Skeletal muscle satellite cell (primary cell): ENCODE measurements around the gene SLC38A3.
A peak's percentile ranks its signal among the peaks of the same experiment; 100 is the strongest.

ENCODE experiments used
- H3K27me3 ChIP-seq: 2 replicates; pipeline ENCODE4 v1.7.0; 2013; ENCODE audit warnings: low read length; ENCODE audit not compliant: control insufficient read depth, insufficient read depth
- H3K36me3 ChIP-seq: 2 replicates; pipeline ENCODE4 v1.7.0; 2013; ENCODE audit warnings: mild to moderate bottlenecking, control low read depth, low read length; ENCODE audit not compliant: insufficient read depth
- H3K4me1 ChIP-seq: 2 replicates; pipeline ENCODE4 v1.7.0; 2013; ENCODE audit warnings: low read length; ENCODE audit not compliant: control insufficient read depth, insufficient read depth
- H3K4me2 ChIP-seq: 2 replicates; pipeline ENCODE4 v1.7.0; 2013; ENCODE audit warnings: mild to moderate bottlenecking, low read length
- H3K4me3 ChIP-seq: 2 replicates; pipeline ENCODE4 v1.7.0; 2013; ENCODE audit warnings: low read length
- H3K9ac ChIP-seq: 2 replicates; pipeline ENCODE4 v1.7.0; 2013; ENCODE audit warnings: mild to moderate bottlenecking, low read depth, low read length, moderate library complexity
- H3K9me3 ChIP-seq: replicated peaks from 2 replicates; pipeline ENCODE4 v1.7.0; 2013; ENCODE audit warnings: mild to moderate bottlenecking, control low read depth, low read length

Gene SLC38A3

GRCh38 chr3:50230794-50231125 lies 25.7 kb downstream of the SLC38A3 start:
- H3K4me1 ChIP-seq: peaks cover 23% of the 10 kb centered on the region
- no peak overlapping the region for H3K9ac ChIP-seq
- no peak overlapping the region for H3K4me3 ChIP-seq
- H3K36me3 ChIP-seq: no peaks in the 10 kb centered on the region
- no peaks in the 10 kb centered on the region for H3K9me3 ChIP-seq
- H3K4me2 ChIP-seq: no peak overlapping the region
- H3K27me3 ChIP-seq: no peaks in the 10 kb centered on the region

- Histone ChIP-seq H3K36me3 (no peaks in the 10 kb centered on the region), H3K4me1 (peaks cover 20% of the 10 kb centered on the region), H3K27me3 (no peaks in the 10 kb centered on the region), H3K4me2 (no peak overlapping the region), H3K9me3 (no peaks in the 10 kb centered on the region), H3K4me3 (no peak overlapping the region), H3K9ac (no peak overlapping the region)
These were observed 26.5 kb downstream of the SLC38A3 start for GRCh38 chr3:50231581-50231980.

DNA sequence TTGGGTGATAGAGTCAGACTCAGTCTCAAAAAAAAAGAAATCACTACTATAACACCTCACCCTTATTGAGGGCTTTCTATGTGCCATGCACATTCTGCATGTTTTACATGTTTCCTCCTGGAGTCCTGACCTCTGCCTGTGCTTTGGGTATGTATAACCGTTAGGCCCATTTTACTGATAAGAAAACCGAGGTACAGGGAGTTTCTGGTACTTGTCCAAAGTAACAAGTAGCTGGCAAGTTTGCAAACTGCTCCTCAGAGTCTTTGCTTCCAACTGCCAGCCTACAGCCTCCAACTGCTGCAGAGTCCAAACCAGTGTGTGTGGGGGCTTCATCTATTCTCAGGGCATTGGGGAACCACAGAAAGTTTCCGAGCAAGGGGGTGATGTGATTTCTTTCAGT lies 27.2 kb downstream of the SLC38A3 start:
- Histone ChIP-seq H3K9me3 (no peaks in the 10 kb centered on the region), H3K4me1 (peaks cover 14% of the 10 kb centered on the region)

DNA sequence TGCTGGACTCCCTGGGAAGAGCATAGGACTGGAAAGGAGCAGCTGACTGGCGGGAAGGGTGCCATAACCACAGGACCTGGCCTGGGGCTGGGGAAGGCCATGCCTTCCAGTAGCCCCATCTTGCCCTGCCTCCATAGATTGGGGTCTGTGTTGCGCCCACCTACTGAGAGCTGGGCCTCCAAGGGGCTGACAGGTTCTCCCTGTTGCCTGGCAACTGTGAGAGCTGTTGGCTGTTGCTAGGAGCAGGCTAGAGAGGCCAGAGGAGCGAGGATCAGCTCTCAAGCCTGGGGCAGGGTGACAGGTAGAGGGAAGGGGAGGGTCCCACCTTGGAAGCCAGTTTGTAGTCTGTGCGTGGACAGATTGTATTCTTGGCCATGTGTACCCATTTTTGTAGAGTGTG lies 28.1 kb downstream of the SLC38A3 start:
- no peaks in the 10 kb centered on the region for H3K27me3 ChIP-seq
- no peak overlapping the region for H3K4me3 ChIP-seq
- H3K4me2 ChIP-seq: no peak overlapping the region
- H3K9me3 ChIP-seq: no peaks in the 10 kb centered on the region
- no peak overlapping the region for H3K9ac ChIP-seq
- H3K36me3 ChIP-seq: no peaks in the 10 kb centered on the region
- peaks cover 9% of the 10 kb centered on the region for H3K4me1 ChIP-seq

More for the DNA sequence above, 27.2 kb downstream of the SLC38A3 start:
- no peak overlapping the region for H3K4me2 ChIP-seq
- no peak overlapping the region for H3K9ac ChIP-seq
- H3K27me3 ChIP-seq: no peaks in the 10 kb centered on the region
- H3K36me3 ChIP-seq: no peaks in the 10 kb centered on the region
- H3K4me3 ChIP-seq: no peak overlapping the region

- peak within 1 kb of the TSS; percentile 92 for H3K9ac ChIP-seq
- H3K9me3 ChIP-seq: no peaks in the 10 kb centered on the region
- peak within 1 kb of the TSS; percentile 82 for H3K4me3 ChIP-seq
- peaks cover 18% of the 10 kb centered on the region for H3K4me1 ChIP-seq
- H3K36me3 ChIP-seq: peaks cover 12% of the 10 kb centered on the region
- no peaks in the 10 kb centered on the region for H3K27me3 ChIP-seq
- H3K4me2 ChIP-seq: peak within 1 kb of the TSS; percentile 98
These were observed 30.8 kb downstream of the SLC38A3 start, which contains the start of gene GNAI2 for GRCh38 chr3:50235716-50236483. TSS of gene GNAI2 (plus strand) at chr3:50236204. CDS start at chr3:50236336, 132 bp downstream.

DNA sequence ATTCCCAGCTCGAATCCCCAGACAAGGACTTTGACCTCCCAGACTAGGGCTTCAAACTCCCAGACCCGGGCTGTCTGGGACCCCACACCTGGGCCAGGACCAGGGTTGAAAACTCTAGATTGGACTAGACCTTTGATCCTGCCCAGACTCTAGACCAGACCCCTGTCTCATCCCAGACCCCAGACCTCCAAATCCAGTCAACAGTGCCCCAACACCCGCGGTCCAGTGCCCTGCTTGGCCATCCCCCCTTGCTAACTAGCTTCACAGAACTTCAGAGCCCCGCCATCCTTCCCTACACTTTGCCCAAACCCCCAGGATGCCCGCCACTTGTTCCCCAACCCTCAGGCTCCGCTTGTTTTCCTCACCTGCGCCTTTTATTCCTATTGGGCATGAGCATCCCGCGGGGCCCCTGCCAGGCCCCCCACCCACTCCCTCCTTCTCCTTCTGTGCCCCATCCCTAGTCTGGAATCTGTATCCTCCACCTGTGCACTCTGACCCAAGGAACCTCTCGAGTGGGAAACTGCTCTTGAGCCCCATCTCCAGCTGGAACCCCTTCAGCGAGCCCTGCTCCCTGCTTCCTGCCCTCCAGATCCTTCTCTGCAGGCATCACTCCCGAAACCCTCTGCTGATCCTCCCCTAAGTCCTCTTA lies 31.5 kb downstream of the SLC38A3 start:
- Histone ChIP-seq H3K4me2 (peak overlapping the region; percentile 98), H3K4me1 (peaks cover 23% of the 10 kb centered on the region), H3K36me3 (peaks cover 12% of the 10 kb centered on the region), H3K27me3 (no peaks in the 10 kb centered on the region), H3K9me3 (no peaks in the 10 kb centered on the region), H3K9ac (peak overlapping the region; percentile 92), H3K4me3 (peak overlapping the region; percentile 82)

DNA sequence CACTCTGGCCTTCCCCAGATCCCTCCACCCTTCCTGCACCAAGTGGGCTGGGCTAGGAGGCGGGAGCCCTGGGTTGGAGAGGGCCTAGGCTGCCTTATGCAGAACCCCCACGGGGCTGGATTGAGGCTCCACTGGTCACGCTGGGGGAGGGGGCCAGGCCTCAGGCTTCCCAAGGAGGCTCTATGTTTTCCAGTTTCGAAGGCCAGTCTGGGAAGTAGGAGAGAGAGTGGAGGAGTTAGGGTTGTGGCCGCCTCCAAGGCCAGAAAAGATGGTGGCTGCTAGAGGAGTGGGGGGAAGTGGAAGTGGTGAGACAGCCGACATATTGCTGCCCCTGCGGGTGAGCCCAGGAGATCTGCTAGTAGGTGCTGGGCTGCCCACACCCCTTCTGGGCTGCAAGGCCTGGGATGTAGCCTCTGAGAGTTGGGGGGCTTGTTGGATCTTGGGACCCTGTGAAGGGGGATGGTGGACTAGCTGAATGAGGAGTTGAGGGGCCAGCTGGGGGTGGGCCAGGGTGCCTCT lies 32.1 kb downstream of the SLC38A3 start:
- Histone ChIP-seq H3K4me2 (peak overlapping the region; percentile 98), H3K4me1 (peaks cover 28% of the 10 kb centered on the region), H3K4me3 (peak overlapping the region; percentile 82), H3K27me3 (no peaks in the 10 kb centered on the region), H3K9ac (peak overlapping the region; percentile 92), H3K9me3 (no peaks in the 10 kb centered on the region), H3K36me3 (peaks cover 14% of the 10 kb centered on the region)

DNA sequence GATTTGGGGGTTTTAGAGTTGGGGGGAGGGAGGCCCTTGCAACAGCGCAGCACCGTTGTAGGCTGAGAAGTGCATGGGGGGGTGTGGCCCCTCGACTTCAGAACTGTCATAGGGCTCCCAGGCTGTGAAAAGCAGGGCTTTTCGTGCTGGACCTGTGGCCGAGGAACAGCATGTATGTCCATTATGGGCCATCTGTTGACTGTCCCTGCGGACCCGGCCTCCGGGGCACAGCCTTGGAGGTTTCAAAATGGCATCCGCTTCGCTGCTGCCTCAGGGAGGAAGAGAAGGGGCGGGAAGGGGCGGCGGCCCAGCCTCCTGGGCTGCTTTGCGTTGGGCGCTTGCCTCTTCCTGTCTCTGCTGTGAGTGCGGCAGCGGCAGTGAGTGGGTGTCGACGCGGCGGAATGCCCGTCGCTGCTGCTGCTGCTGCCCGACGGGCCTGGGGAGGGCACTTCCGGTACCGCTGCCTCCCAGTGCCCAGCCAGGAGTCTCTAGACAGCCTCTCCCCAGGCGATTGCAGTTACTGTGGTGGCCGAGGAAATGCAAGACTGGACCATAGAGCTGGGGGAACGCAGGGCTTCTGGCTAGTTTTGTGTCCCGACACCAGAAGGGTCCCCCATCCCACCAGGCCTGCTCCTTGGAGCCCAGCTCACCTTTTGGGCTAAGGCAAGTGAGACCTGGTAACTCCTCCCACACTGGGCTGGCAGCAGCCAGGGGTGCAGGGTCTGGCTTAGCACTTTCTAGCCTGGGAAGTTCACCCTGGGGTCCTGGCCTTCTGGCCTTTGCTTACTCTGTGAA lies 32.9 kb downstream of the SLC38A3 start:
- H3K4me2 ChIP-seq: peak overlapping the region; percentile 98
- no peaks in the 10 kb centered on the region for H3K9me3 ChIP-seq
- H3K36me3 ChIP-seq: peaks cover 14% of the 10 kb centered on the region
- H3K9ac ChIP-seq: peak overlapping the region; percentile 92
- peak overlapping the region; percentile 82 for H3K4me3 ChIP-seq
- no peaks in the 10 kb centered on the region for H3K27me3 ChIP-seq
- H3K4me1 ChIP-seq: peaks cover 36% of the 10 kb centered on the region

GRCh38 chr3:50238549-50239026 lies 33.5 kb downstream of the SLC38A3 start:
- Histone ChIP-seq H3K36me3 (peaks cover 17% of the 10 kb centered on the region), H3K4me1 (peaks cover 42% of the 10 kb centered on the region), H3K27me3 (no peaks in the 10 kb centered on the region), H3K4me2 (peak overlapping the region; percentile 98), H3K9me3 (no peaks in the 10 kb centered on the region), H3K9ac (peak overlapping the region; percentile 92), H3K4me3 (peak overlapping the region; percentile 82)

DNA sequence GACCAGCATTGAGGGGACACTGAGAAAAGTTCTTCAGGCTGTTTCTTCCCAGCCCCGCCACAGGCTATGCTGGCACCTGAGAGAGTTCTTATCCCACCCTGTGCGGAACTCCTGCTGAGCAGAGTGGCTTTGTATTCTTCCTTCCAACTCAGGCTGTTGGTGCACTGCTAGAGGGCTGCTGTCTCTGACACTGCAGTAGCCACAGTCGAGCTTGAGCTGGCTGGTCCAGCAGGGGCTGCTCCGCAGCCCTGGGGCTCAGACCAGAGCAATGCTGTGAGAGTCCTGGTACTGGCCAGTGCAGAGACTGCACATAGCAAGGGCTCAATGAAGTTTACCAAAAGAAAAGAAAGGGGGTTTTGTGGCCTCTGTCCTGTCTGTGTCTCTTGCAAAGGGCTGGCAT lies 34.6 kb downstream of the SLC38A3 start:
- Histone ChIP-seq H3K9me3 (no peaks in the 10 kb centered on the region), H3K27me3 (no peaks in the 10 kb centered on the region), H3K9ac (no peak overlapping the region), H3K4me3 (no peak overlapping the region), H3K36me3 (peaks cover 22% of the 10 kb centered on the region), H3K4me1 (peaks cover 48% of the 10 kb centered on the region), H3K4me2 (peak overlapping the region; percentile 14)

DNA sequence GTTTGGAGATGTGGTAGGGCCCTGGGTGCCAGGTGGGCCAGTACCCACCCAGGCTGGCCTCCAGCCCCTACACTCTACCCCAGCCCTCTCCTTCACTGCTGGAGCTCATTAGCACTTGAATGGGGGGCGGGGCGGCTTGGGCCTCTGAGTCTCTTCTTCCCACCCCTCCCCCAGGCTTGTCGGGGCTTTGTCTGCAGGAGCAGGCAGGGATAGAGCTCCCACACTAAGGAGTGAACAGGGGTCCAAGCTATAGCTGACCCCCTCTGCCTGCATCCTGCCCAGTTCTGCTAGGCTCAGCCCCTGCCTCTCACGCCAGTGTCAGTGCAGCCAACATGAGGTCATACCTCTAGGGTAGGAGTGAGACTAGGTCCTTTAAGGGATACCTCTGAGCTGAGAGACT lies 36.1 kb downstream of the SLC38A3 start:
- Histone ChIP-seq H3K36me3 (peaks cover 25% of the 10 kb centered on the region), H3K9ac (peak overlapping the region; percentile 8), H3K27me3 (no peaks in the 10 kb centered on the region), H3K9me3 (no peaks in the 10 kb centered on the region), H3K4me2 (no peak overlapping the region), H3K4me1 (peaks cover 57% of the 10 kb centered on the region), H3K4me3 (no peak overlapping the region)
